Midbrain (tissue), 1 donor: ENCODE measurements around the gene SCAMP5.

Experiments used
- DNase-seq: peaks from one replicate; lab custom pipeline; 2025; lab: John Stamatoyannopoulos, UW

Gene SCAMP5

GRCh38 chr15:75022783-75023180, 27.4 kb downstream of the SCAMP5 start:
- DNase-seq = no peak

- DNase-seq = peak; percentile 96
Observed at GRCh38 chr15:75023181-75023871, 28.0 kb downstream of the SCAMP5 start, which contains the start of gene PPCDC. Gene PPCDC (plus strand): TSS chr15:75023590. CDS start chr15:75028319, 4,729 bp downstream.

- DNase-seq = no peak
Observed at GRCh38 chr15:75023872-75024636, 28.7 kb downstream of the SCAMP5 start.

- DNase-seq = peak; percentile 4
Observed at GRCh38 chr15:75025107-75025506, 29.7 kb downstream of the SCAMP5 start.

GRCh38 chr15:75025548-75026260, 30.3 kb downstream of the SCAMP5 start:
- no peak for DNase-seq

- DNase-seq = no peak
Observed at GRCh38 chr15:75027551-75027950, 32.2 kb downstream of the SCAMP5 start.

DNA sequence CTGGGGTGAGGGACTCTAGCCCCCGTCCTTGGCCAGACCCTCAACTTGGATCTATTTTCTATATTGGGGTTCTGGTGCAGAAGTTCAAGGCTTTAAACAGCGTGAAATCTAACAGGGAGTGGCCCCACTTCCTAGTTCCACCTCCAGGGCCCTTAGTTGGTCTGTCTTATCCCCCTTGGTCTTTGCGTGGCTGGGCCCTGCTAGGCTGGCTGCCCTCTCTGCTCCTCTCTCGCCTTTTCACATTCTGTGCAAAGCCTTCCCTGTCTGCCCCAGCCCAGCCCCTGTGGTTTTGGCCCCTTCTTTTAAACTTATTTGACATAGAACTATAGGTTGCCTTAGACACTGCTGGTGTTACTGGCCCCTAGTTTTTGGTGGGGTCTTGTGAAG, 33.6 kb downstream of the SCAMP5 start:
- no peak for DNase-seq

DNA sequence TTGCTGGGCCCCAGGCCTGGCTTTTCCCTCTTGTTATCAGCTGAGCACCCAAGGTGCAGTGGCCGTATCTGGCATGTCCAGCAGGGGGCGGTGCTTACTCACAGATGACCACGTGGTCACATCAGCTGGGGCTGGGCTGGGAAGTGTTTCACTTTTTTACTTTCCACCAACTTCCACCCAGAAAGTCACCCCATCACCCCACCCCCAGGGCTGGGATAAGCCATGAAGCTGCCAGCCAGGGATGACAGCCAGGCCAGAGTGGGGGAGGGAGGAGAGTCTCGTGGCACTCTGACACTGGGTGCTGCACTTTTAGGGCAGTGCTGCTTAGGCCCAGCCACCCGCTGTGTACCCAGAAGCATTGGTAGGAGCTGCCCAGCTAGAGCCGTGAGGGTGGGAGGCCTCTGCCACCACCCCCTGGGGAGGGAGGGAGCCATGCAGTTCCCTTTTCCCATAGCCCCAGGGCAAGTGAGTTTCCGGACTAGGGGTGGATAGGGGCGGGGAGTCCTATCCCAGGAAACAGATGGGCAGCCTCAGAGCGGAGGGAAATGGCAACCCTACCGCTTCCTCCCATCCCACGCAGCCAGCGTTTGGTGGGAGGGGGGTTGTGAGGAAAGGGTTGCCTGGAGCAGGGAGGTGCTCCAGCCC, 34.1 kb downstream of the SCAMP5 start:
- peak; percentile 67 for DNase-seq

- DNase-seq = no peak
Observed at GRCh38 chr15:75030023-75030413, 34.7 kb downstream of the SCAMP5 start.

- no peak for DNase-seq
Observed at GRCh38 chr15:75030424-75030823, 35.1 kb downstream of the SCAMP5 start.

DNA sequence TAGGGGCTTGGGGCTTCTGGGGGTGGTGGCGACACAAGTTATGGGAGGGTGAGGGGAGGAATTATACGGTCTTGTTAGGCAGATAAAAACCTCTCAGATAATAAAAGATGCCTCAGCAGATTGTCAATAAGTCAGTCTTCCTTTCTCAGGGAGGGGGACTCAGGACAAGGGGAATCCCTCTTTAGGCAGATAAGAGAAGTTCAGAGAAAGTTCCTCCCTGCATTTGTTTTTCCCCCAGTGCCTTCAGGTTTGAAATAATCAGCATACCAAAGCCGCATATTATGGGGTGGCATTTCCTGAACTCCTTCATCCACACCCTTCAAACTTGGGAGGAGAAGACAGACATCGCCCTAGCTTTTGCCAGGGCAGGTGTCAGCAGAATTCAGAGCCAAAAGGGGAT, 36.5 kb downstream of the SCAMP5 start:
- DNase-seq = no peak

- DNase-seq = no peak
Observed at GRCh38 chr15:75032395-75032794, 37.0 kb downstream of the SCAMP5 start.

- DNase-seq = no peak
Observed at GRCh38 chr15:75033809-75034208, 38.4 kb downstream of the SCAMP5 start.

GRCh38 chr15:75034615-75035014, 39.3 kb downstream of the SCAMP5 start:
- no peak for DNase-seq

DNA sequence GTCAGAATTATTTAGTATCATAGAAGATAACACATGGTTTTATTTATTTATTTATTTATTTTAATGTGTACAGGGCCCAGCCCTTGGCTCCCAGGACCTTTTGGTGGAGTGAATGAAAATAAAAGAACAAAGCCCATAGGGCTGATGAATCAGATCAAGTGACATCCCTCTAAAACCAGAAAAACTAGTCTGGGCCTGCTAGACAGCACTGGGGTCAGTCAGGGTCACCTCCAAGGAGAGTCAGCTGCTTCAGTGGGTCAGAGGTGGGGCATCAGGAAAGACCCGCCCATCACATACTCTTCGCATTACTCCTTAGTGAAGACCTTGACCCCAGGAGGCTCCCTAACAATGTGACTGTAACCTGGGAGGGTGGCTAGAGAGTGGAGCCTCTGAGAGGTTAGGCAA, 40.9 kb downstream of the SCAMP5 start:
- no peak for DNase-seq

- DNase-seq = no peak
Observed at GRCh38 chr15:75037685-75038084, 42.3 kb downstream of the SCAMP5 start.

GRCh38 chr15:75038231-75038630, 42.9 kb downstream of the SCAMP5 start:
- DNase-seq = no peak

DNA sequence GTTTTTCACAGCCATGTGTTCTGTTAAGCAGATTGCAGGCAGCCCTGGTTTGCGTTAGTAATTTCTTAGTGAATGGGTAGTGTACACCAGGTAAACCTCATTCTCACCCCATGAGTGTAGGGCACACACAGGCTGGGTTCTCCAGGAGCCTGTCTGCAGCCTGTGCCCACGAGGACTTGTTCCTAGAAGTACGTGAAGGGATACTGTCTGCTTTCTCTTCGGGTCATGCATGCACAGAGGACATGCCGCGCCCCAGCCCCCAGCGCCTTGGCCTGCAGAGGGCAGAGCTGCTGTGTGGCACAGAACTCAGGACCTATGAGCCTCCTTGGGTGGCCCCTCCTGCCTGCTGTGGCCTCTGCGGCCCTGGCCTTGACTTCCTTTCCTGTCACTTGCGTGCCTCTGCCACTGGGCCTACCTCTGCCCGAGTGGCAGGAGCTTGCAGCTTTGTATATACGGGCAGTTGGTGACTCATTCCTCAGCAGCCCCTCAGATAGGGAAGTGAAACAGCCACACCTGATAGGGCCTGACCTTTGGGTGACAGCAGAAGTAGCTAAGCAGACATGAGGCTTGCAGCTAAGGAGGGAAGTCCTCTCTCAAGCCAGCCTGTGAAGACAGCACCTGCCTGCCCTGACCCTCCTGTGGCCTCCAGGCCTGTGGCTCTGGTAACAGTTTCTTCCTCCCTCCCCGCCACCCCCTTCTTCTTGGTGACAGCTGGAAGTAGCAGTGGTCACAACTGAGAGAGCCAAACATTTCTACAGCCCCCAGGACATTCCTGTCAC, 47.6 kb downstream of the SCAMP5 start:
- DNase-seq = peak; percentile 49

GRCh38 chr15:75043509-75044257, 48.3 kb downstream of the SCAMP5 start:
- DNase-seq = peak; percentile 93

DNA sequence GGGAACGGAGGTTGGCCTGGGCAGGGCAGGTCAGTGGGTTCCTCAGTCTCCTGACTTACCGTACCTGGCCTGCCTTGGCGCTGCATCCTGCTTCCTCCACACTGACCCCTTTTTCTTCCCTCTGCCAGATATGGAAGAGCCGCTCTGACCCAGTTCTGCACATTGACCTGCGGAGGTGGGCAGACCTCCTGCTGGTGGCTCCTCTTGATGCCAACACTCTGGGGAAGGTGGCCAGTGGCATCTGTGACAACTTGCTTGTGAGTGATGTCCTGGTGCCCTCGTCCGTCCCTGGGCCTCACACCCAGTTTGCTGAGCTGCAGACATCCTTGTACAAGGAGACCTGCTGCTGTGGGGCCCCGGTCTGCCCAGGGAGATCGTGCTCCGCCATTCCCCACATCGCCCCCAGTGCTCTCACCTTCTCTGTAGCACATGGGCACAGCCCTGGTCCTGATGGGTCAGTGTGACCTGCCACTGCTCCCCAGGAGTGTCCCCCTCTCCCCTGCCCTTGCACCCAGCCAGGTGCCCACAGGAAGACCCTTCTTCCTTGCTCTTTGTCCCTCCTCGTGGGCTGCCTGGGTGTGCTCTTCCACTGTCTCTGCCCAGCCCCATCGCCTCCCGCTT, 49.0 kb downstream of the SCAMP5 start:
- DNase-seq = no peak
